HG02763 (cell line): ENCODE data around the gene C12orf42.

Experiments
- ATAC-seq: cut with Tn5 transposase; IDR thresholded peaks from one replicate; pipeline ENCODE4 v1.9.1; 2021; ENCODE audit warnings: mild to moderate bottlenecking, moderate library complexity; ENCODE audit not compliant: unreplicated experiment

C12orf42 gene

GRCh38 chr12:103495469-103496456 is at the start of gene C12orf42:
TSS of gene C12orf42 (minus strand) at chr12:103495968. CDS start at chr12:103478426, 17,542 bp downstream.
- peak; percentile 71 for ATAC-seq

GRCh38 chr12:103542078-103542477 is 46.3 kb upstream of the C12orf42 start:
- no peak for ATAC-seq

- no peak for ATAC-seq
These were observed 44.6 kb upstream of the C12orf42 start for GRCh38 chr12:103540319-103540718.

- no peak for ATAC-seq
These were observed 42.6 kb upstream of the C12orf42 start for GRCh38 chr12:103538397-103538796.

- ATAC-seq = no peak
These were observed 34.7 kb upstream of the C12orf42 start for GRCh38 chr12:103530307-103531066.

- no peak for ATAC-seq
These were observed 33.5 kb upstream of the C12orf42 start for GRCh38 chr12:103529306-103529705.

GRCh38 chr12:103524238-103524875 is 28.6 kb upstream of the C12orf42 start:
- no peak for ATAC-seq

GRCh38 chr12:103523771-103524170 is 28.0 kb upstream of the C12orf42 start:
- ATAC-seq = no peak

- ATAC-seq = no peak
These were observed 25.0 kb upstream of the C12orf42 start for GRCh38 chr12:103520686-103521215.

GRCh38 chr12:103519632-103520031 is 23.9 kb upstream of the C12orf42 start:
- ATAC-seq = no peak

- no peak for ATAC-seq
These were observed 23.1 kb upstream of the C12orf42 start for GRCh38 chr12:103518899-103519298.

- ATAC-seq = no peak
These were observed 21.4 kb upstream of the C12orf42 start for GRCh38 chr12:103517161-103517560.

GRCh38 chr12:103515341-103515740 is 19.6 kb upstream of the C12orf42 start:
- no peak for ATAC-seq

GRCh38 chr12:103513875-103514274 is 18.1 kb upstream of the C12orf42 start:
- no peak for ATAC-seq

- ATAC-seq = peak; percentile 91
These were observed 9.8 kb upstream of the C12orf42 start for GRCh38 chr12:103505371-103506236.

- ATAC-seq = no peak
These were observed 8.8 kb upstream of the C12orf42 start for GRCh38 chr12:103504606-103505005.

- no peak for ATAC-seq
These were observed 8.0 kb upstream of the C12orf42 start for GRCh38 chr12:103503546-103504480.

GRCh38 chr12:103501447-103501846 is 5.7 kb upstream of the C12orf42 start:
- ATAC-seq = no peak

GRCh38 chr12:103499571-103499970 is 3.8 kb upstream of the C12orf42 start:
- no peak for ATAC-seq
